Measurements from ENCODE around the gene KRTAP5-6.

Gene KRTAP5-6

GRCh38 chr11:1733716-1734640, 37.0 kb downstream of the KRTAP5-6 start:
- DNase-seq (ENCODE audit: low read depth in 2 of 2) = no peak

- DNase-seq (ENCODE audit: low read depth in 2 of 2) = no peak
Measured at GRCh38 chr11:1734641-1735081, 37.7 kb downstream of the KRTAP5-6 start.

DNA sequence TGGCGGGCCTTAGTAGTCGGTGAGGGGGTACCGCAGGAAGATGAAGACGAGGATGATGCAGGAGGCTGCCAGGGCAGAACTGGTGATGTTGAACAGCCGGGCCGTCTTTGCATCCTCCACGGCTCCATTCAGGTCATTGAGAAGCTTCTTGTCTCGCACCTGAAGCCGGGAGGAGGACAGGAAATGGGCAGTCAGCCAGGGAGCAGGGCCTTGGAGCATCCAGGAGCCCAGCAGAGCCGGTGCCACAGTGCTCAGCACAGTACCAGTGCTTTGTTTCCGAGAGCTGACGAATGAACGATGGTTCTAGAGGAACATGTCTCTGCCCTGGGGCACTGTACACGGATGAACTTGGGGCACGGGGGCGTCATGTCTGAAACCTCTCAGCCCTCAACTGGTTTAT, 38.3 kb downstream of the KRTAP5-6 start:
- no peak for DNase-seq (ENCODE audit: low read depth in 2 of 2)

DNA sequence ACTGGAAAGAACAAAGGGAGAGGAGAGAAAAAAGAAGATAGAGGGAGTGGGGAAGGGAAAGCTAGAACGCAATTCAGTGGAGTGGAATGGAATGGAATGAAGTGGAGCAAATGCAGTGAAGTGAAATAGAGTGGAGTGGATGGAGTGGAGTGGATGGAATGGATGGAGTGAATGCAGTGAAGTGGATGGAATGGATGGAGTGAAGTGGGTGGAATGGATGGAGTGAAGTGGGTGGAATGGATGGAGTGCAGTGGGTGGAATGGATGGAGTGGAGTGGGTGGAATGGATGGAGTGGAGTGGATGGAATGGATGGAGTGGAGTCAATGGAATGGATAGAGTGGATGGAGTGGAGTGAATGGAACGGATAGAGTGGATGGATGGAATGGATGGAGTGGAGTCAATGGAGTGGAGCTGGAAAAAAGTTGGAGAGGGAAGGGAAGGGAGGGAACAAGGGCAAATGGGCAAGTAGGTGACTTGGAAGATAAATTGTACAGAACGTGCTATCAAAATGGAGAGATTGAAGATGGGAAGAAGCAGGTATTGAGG, 39.5 kb downstream of the KRTAP5-6 start:
- DNase-seq (ENCODE audit: low read depth in 2 of 2) = no peak

GRCh38 chr11:1737080-1737757, 40.2 kb downstream of the KRTAP5-6 start:
- DNase-seq (ENCODE audit: low read depth in 2 of 2) = no peak

GRCh38 chr11:1738380-1738779, 41.4 kb downstream of the KRTAP5-6 start:
- no peak for DNase-seq (ENCODE audit: low read depth in 2 of 2)

- DNase-seq (ENCODE audit: low read depth in 2 of 2) = no peak
Measured at GRCh38 chr11:1739576-1739975, 42.6 kb downstream of the KRTAP5-6 start.

GRCh38 chr11:1740786-1741530, 44.0 kb downstream of the KRTAP5-6 start:
- no peak for DNase-seq (ENCODE audit: low read depth in 2 of 2)

DNA sequence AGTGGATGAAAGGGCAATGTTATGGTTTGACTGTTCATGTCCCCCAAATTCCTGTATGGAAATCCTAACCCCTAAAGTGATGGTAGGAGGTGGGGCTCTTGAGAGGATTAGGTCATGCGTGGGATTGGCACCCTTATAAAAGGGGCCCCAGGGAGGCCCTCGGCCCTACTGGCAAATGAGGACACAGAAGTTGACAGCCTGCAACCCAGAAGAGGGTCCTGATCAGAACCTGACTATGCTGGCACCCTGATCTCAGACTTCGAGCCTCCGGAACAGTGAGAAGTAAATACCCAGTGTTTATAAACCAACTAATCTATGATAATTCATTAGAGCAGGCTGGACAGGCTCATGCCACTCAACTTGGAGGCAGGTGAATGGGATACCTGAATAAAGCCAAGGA, 44.7 kb downstream of the KRTAP5-6 start:
- no peak for DNase-seq (ENCODE audit: low read depth in 2 of 2)

GRCh38 chr11:1742371-1742770, 45.4 kb downstream of the KRTAP5-6 start:
- no peak for DNase-seq (ENCODE audit: low read depth in 2 of 2)

DNA sequence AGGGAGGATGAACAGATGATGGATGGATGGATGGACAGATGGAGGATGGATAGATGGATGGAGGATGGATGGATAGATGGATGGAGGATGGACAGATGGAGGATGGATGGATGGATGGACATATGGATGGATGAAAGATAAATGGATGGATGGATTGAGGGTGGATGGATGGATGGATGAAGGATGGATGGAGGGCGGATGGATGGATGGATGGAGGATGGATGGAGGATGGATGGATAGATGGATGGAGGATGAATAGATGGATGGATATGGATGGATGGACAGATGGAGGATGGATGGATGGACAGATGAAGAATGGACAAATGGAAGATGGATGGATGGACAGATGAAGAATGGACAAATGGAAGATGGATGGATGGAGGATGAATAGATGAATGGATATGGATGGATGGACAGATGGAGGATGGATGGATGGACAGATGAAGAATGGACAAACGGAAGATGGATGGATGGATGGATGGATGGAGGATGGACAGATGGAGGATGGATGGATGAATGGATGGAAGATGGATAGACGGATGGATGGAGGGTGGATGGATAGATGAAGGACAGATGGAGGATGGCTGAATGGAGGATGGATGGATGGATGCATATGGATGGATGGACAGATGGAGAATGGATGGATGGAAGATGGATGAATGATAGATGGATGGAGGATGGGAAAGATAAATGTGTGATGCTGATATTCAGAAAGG, 46.0 kb downstream of the KRTAP5-6 start:
- DNase-seq (ENCODE audit: low read depth in 2 of 2) = no peak

GRCh38 chr11:1743585-1744136, 46.7 kb downstream of the KRTAP5-6 start:
- DNase-seq (ENCODE audit: low read depth in 2 of 2) = no peak

- DNase-seq (ENCODE audit: low read depth in 2 of 2) = no peak
Measured at GRCh38 chr11:1744137-1744886, 47.3 kb downstream of the KRTAP5-6 start.

DNA sequence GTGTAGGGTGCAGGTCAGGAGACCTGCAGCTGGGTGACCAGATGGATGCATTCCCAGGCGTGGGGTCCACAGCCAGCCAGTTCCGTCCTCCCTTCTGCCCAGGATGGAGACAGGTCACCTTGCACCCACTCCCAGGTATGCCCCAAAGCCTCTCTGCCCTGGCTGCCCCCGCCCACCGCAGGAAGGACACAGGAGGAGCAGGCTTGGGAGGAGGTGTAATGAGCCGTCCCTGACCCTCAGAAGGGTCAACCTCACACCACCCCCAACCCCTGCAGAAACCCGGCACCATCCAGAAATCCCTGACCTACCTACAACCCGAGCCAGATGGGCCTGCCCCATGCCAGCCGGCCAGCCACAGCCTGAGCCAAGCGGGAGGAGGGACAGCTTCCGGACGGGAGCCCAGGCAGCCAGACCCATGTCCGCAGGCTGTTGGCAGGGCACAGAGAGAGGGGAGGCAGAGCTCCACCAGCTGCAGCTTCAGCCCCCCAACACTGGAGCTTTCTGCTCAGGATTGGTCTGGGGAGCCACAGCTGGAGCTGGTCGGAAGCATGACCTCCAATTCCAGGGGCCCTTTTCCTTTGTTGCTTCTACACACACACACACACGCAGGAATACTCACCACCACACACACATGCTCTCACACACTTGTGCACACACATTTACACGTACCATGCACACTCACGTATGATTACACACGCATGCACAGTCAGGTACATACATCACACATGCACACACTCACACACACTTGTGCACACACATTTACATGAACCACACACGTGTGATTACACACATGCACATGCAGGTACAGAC, 48.1 kb downstream of the KRTAP5-6 start:
- no peak for DNase-seq (ENCODE audit: low read depth in 2 of 2)

GRCh38 chr11:1745701-1746320, 48.8 kb downstream of the KRTAP5-6 start:
- no peak for DNase-seq (ENCODE audit: low read depth in 2 of 2)

DNA sequence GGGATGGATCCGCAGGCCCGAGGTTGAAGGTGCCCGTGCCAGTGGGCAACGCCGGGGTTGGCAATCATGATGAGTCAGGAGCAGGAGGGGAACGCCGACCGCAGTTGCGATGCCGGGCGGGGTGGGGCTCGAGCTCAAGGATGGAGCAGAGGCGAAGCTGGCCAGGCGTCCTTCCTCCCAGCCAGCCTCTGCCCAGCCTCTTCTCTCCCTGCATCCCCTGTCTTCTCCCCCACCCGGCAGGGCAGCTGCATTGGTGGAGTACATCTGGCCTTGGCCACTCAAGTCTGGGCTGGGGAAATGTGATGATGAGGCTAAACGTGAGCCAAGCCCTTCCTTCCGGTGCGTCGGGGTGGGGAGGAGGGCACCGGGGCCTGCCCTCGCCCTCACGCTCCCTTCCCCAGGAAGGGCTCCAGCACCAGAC, 49.5 kb downstream of the KRTAP5-6 start:
- DNase-seq (ENCODE audit: low read depth in 2 of 2) = no peak

GRCh38 chr11:1746956-1747752, 50.2 kb downstream of the KRTAP5-6 start:
- no peak for DNase-seq (ENCODE audit: low read depth in 2 of 2)
